ENCODE data around the gene NFKBIE. TPM values are rescaled to one million over a fixed set of nuclear protein-coding genes. Genes with fewer than 3 reads are reported as not detected.
A peak's percentile ranks its signal among the peaks of the same experiment; 100 is the strongest.

Gene NFKBIE
- total and polyA plus RNA-seq, 9 of the 15 experiments (the other 6 are each of a cell fraction or from before 2014, with no cell fraction given), result 2.1 to 16.4 (median 11.7) TPM

DNA sequence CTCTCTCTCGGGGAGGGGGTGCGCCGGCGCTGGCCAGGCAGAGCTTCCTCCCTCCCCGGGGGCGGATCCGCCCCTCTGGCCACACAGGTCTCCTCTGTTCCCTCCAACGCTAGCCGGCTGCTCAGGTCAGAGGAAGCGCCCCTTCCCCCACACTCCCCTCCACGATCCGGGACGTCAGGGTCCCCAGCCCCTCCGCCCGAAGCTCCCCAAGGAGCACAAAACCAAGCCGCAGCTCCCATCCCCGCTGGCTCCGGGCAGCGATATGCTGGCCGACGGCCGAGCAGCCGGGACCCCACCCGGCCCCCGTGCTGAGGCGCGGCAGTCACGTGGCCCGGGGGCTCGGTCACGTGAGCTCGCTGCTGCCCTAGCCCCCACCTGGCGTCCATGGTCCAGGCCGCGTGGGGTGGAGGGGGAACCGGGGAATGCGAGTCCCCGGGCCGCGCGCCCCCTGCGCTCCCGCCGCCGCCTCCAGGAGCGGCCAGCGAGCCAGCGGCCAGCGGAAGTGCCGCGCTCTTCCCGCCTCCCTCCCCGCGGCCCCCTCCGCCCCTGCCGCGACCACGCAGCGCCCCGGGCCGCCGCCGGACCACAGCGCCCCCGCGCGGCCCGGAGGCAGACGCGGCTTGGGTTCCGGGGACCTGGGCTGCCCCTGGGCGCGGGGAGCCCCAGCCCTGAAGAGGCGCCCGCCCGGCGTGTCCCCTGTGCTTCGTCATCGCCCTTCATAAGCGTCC lies 8.2 kb downstream of the NFKBIE start, which contains the start of gene SLC35B2 (continued):
- TF ChIP-seq MTA2 (IDR thresholded peaks at IDR 0.05; ENCODE audit: low read depth) (no peak), RFX5 (IDR thresholded peaks at IDR 0.05; ENCODE audit: low read depth, low read length) (no peak), MYNN (IDR thresholded peaks at IDR 0.05) (0 out of 2 replicates have a peak, but pooled peaks have one; percentile 12), MYNN (CRISPR knock-in tag; IDR thresholded peaks at IDR 0.05) (no peak), SRSF7 (optimal IDR thresholded peaks at IDR 0.05; ENCODE audit: low read depth, low read length) (no peak), JUNB (CRISPR knock-in tag; conservative IDR thresholded peaks at IDR 0.05) (no peak), STAT5A (IDR thresholded peaks at IDR 0.05; ENCODE audit: borderline replicate concordance, low read length) (no peak; the same call in 1 of the 2 replicates), TAL1 (IDR thresholded peaks at IDR 0.05) (no peak)
- TF ChIP-seq, protein P1, sequence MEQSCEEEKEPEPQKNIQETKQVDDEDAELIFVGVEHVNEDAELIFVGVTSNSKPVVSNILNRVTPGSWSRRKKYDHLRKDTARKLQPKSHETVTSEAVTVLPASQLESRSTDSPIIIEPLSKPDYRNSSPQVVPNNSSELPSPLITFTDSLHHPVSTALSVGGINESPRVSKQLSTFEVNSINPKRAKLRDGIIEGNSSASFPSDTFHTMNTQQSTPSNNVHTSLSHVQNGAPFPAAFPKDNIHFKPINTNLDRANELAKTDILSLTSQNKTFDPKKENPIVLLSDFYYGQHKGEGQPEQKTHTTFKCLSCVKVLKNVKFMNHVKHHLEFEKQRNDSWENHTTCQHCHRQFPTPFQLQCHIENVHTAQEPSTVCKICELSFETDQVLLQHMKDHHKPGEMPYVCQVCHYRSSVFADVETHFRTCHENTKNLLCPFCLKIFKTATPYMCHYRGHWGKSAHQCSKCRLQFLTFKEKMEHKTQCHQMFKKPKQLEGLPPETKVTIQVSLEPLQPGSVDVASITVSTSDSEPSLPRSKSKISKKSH (CRISPR knock-in tag; IDR thresholded peaks at IDR 0.05), result no peak
- TF ChIP-seq, protein P2, sequence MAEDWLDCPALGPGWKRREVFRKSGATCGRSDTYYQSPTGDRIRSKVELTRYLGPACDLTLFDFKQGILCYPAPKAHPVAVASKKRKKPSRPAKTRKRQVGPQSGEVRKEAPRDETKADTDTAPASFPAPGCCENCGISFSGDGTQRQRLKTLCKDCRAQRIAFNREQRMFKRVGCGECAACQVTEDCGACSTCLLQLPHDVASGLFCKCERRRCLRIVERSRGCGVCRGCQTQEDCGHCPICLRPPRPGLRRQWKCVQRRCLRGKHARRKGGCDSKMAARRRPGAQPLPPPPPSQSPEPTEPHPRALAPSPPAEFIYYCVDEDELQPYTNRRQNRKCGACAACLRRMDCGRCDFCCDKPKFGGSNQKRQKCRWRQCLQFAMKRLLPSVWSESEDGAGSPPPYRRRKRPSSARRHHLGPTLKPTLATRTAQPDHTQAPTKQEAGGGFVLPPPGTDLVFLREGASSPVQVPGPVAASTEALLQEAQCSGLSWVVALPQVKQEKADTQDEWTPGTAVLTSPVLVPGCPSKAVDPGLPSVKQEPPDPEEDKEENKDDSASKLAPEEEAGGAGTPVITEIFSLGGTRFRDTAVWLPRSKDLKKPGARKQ (CRISPR knock-in tag; IDR thresholded peaks at IDR 0.05), result no peak
- TF ChIP-seq, protein P3, sequence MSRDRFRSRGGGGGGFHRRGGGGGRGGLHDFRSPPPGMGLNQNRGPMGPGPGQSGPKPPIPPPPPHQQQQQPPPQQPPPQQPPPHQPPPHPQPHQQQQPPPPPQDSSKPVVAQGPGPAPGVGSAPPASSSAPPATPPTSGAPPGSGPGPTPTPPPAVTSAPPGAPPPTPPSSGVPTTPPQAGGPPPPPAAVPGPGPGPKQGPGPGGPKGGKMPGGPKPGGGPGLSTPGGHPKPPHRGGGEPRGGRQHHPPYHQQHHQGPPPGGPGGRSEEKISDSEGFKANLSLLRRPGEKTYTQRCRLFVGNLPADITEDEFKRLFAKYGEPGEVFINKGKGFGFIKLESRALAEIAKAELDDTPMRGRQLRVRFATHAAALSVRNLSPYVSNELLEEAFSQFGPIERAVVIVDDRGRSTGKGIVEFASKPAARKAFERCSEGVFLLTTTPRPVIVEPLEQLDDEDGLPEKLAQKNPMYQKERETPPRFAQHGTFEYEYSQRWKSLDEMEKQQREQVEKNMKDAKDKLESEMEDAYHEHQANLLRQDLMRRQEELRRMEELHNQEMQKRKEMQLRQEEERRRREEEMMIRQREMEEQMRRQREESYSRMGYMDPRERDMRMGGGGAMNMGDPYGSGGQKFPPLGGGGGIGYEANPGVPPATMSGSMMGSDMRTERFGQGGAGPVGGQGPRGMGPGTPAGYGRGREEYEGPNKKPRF (IDR thresholded peaks at IDR 0.05; ENCODE audit: low read depth, low read length), result no peak
- TF ChIP-seq, protein P4, sequence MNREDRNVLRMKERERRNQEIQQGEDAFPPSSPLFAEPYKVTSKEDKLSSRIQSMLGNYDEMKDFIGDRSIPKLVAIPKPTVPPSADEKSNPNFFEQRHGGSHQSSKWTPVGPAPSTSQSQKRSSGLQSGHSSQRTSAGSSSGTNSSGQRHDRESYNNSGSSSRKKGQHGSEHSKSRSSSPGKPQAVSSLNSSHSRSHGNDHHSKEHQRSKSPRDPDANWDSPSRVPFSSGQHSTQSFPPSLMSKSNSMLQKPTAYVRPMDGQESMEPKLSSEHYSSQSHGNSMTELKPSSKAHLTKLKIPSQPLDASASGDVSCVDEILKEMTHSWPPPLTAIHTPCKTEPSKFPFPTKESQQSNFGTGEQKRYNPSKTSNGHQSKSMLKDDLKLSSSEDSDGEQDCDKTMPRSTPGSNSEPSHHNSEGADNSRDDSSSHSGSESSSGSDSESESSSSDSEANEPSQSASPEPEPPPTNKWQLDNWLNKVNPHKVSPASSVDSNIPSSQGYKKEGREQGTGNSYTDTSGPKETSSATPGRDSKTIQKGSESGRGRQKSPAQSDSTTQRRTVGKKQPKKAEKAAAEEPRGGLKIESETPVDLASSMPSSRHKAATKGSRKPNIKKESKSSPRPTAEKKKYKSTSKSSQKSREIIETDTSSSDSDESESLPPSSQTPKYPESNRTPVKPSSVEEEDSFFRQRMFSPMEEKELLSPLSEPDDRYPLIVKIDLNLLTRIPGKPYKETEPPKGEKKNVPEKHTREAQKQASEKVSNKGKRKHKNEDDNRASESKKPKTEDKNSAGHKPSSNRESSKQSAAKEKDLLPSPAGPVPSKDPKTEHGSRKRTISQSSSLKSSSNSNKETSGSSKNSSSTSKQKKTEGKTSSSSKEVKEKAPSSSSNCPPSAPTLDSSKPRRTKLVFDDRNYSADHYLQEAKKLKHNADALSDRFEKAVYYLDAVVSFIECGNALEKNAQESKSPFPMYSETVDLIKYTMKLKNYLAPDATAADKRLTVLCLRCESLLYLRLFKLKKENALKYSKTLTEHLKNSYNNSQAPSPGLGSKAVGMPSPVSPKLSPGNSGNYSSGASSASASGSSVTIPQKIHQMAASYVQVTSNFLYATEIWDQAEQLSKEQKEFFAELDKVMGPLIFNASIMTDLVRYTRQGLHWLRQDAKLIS (CRISPR knock-in tag; IDR thresholded peaks at IDR 0.05), result no peak
- TF ChIP-seq, protein P5, sequence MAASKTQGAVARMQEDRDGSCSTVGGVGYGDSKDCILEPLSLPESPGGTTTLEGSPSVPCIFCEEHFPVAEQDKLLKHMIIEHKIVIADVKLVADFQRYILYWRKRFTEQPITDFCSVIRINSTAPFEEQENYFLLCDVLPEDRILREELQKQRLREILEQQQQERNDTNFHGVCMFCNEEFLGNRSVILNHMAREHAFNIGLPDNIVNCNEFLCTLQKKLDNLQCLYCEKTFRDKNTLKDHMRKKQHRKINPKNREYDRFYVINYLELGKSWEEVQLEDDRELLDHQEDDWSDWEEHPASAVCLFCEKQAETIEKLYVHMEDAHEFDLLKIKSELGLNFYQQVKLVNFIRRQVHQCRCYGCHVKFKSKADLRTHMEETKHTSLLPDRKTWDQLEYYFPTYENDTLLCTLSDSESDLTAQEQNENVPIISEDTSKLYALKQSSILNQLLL (CRISPR knock-in tag; IDR thresholded peaks at IDR 0.05; ENCODE audit: borderline replicate concordance), result no peak
- TF ChIP-seq, protein P6, sequence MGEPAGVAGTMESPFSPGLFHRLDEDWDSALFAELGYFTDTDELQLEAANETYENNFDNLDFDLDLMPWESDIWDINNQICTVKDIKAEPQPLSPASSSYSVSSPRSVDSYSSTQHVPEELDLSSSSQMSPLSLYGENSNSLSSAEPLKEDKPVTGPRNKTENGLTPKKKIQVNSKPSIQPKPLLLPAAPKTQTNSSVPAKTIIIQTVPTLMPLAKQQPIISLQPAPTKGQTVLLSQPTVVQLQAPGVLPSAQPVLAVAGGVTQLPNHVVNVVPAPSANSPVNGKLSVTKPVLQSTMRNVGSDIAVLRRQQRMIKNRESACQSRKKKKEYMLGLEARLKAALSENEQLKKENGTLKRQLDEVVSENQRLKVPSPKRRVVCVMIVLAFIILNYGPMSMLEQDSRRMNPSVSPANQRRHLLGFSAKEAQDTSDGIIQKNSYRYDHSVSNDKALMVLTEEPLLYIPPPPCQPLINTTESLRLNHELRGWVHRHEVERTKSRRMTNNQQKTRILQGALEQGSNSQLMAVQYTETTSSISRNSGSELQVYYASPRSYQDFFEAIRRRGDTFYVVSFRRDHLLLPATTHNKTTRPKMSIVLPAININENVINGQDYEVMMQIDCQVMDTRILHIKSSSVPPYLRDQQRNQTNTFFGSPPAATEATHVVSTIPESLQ (CRISPR knock-in tag; IDR thresholded peaks at IDR 0.05), result 0 out of 2 replicates have a peak, but pooled peaks have one; percentile 48
